Endothelial cell of umbilical vein (primary cell): ENCODE measurements around the gene TRAPPC11. TPM values are rescaled to one million over a fixed set of nuclear protein-coding genes. Genes with fewer than 3 reads are reported as not detected.

ENCODE experiments used
- BruUV-seq: library from RNA; stranded (reverse); fragments of 400-500 nt; replicated peaks from 2 replicates; lab custom pipeline; 2021; lab: Mats Ljungman, UMichigan
- CTCF ChIA-PET: fragments of 300-600, 350-600 bp; sonication (Branson Sonifier 250); formaldehyde crosslinking; loops from one replicate; lab custom pipeline; 2021; ENCODE audit warnings: antibody characterized with exemption, inconsistent platforms; lab: Charles Lee
- POLR2A ChIA-PET: fragments of 300-600, 350-600 bp; sonication (Branson Sonifier 250); formaldehyde crosslinking; loops from one replicate; lab custom pipeline; 2021; ENCODE audit warnings: antibody characterized with exemption, inconsistent platforms; lab: Charles Lee
- DNase-seq: peaks from one replicate; pipeline ENCODE4 v3.0.0-alpha.2; 2011; ENCODE audit warnings: low read depth, low spot score
- FAIRE-seq: peaks from 2 replicates; lab custom pipeline; 2011; peaks lifted over from hg19 to GRCh38; lab: Jason Lieb, UNC
- H2AFZ ChIP-seq: 2 replicates; pipeline ENCODE4 v1.6.0; 2012; ENCODE audit warnings: low read depth, low read length, control low read depth, inconsistent platforms
- H3K27ac ChIP-seq: 2 replicates; pipeline ENCODE4 v1.5.1; 2011; ENCODE audit warnings: low read depth, mild to moderate bottlenecking, control low read depth, low read length, moderate library complexity; ENCODE audit not compliant: insufficient read depth
- H3K27me3 ChIP-seq, 2 experiments: 2 replicates each; pipeline versions ENCODE4 v1.6.0 to v1.6.1; 2011; ENCODE audit warnings: low read length in 2 of 2, mixed read lengths in 1 of 2; ENCODE audit not compliant: control insufficient read depth in 2 of 2, insufficient read depth in 2 of 2
- H3K36me3 ChIP-seq, 2 experiments: 2 replicates in 1 of 2; 3 replicates in 1 of 2; pipeline ENCODE4 v1.5.1; 2011; ENCODE audit warnings: low read length in 2 of 2, mild to moderate bottlenecking in 1 of 2, moderate library complexity in 1 of 2; ENCODE audit not compliant: control insufficient read depth in 2 of 2, insufficient read depth in 2 of 2; ENCODE audit errors: extremely low read depth in 1 of 2
- H3K4me1 ChIP-seq: 3 replicates; pipeline ENCODE4 v1.5.1; 2011; ENCODE audit warnings: mild to moderate bottlenecking, low read length; ENCODE audit not compliant: control insufficient read depth, insufficient read depth; ENCODE audit errors: extremely low read depth
- H3K4me2 ChIP-seq: 2 replicates; pipeline ENCODE4 v1.6.1; 2011; ENCODE audit warnings: low read length, control low read depth, mixed read lengths; ENCODE audit not compliant: insufficient read depth
- H3K4me3 ChIP-seq, 3 experiments: fragments of 200-600 bp in 1 of 3; sonication (generic), shearing (Covaris generic) in 1 of 3; replicated peaks in 1 of 3; 2 replicates each; pipeline ENCODE4 v1.5.1; 2011 to 2016; ENCODE audit warnings: control low read depth in 3 of 3, low read length in 3 of 3, mild to moderate bottlenecking in 2 of 3, inconsistent platforms in 1 of 3, low read depth in 1 of 3, moderate library complexity in 1 of 3; ENCODE audit not compliant: insufficient read depth in 1 of 3
- H3K79me2 ChIP-seq: 2 replicates; pipeline ENCODE4 v1.6.0; 2012; ENCODE audit warnings: low read length, inconsistent platforms; ENCODE audit not compliant: control insufficient read depth, insufficient read depth
- H3K9ac ChIP-seq: replicated peaks from 2 replicates; pipeline ENCODE3; 2011; ENCODE audit warnings: low read length, control low read depth; ENCODE audit not compliant: insufficient read depth; ENCODE audit errors: extremely low read depth
- H3K9me1 ChIP-seq: replicated peaks from 3 replicates; pipeline ENCODE4 v1.6.0; 2011; ENCODE audit warnings: mild to moderate bottlenecking, low read length; ENCODE audit not compliant: control insufficient read depth, insufficient read depth; ENCODE audit errors: extremely low read depth
- H3K9me3 ChIP-seq: replicated peaks from 2 replicates; pipeline ENCODE4 v1.5.1; 2012; ENCODE audit warnings: low read length, inconsistent platforms; ENCODE audit not compliant: control insufficient read depth, insufficient read depth
- H4K20me1 ChIP-seq: replicated peaks from 2 replicates; pipeline ENCODE3; 2011; ENCODE audit warnings: mild to moderate bottlenecking, low read length; ENCODE audit not compliant: control insufficient read depth, insufficient read depth; ENCODE audit errors: extremely low read depth
- CTCF ChIP-seq, 2 donors: IDR thresholded peaks; 1 replicate in 1 of 2; 2 replicates in 1 of 2; pipeline ENCODE4 v1.5.1; 2011; ENCODE audit warnings: low read length in 2 of 2, mild to moderate bottlenecking in 2 of 2, moderate library complexity in 2 of 2, control low read depth in 1 of 2, inconsistent platforms in 1 of 2, low read depth in 1 of 2; ENCODE audit not compliant: insufficient read depth in 1 of 2; ENCODE audit errors: extremely low read depth in 1 of 2
- EZH2 ChIP-seq: IDR thresholded peaks from 2 replicates; pipeline ENCODE4 v1.6.1; 2012; ENCODE audit warnings: borderline replicate concordance, low read depth, mild to moderate bottlenecking, moderate library complexity, low read length, inconsistent platforms; ENCODE audit not compliant: severe bottlenecking
- FOS ChIP-seq: IDR thresholded peaks from 2 replicates; pipeline ENCODE4 v1.6.1; 2011; ENCODE audit warnings: mild to moderate bottlenecking, low read length, moderate library complexity, borderline replicate concordance; ENCODE audit not compliant: insufficient read depth
- GATA2 ChIP-seq: IDR thresholded peaks from 2 replicates; pipeline ENCODE4 v1.7.0; 2011; ENCODE audit warnings: low read depth, mild to moderate bottlenecking, moderate library complexity, mixed read lengths, low read length; ENCODE audit not compliant: insufficient read length, insufficient read depth
- JUN ChIP-seq: IDR thresholded peaks from 2 replicates; pipeline ENCODE4 v1.6.1; 2011; ENCODE audit warnings: borderline replicate concordance, low read depth; ENCODE audit not compliant: insufficient read length, insufficient read depth
- MAX ChIP-seq: IDR thresholded peaks from 2 replicates; pipeline ENCODE4 v1.6.1; 2011; ENCODE audit not compliant: insufficient read depth, insufficient read length
- MYC ChIP-seq: IDR thresholded peaks from one replicate; pipeline ENCODE4 v1.6.1; 2011; ENCODE audit warnings: mild to moderate bottlenecking, low read depth, low read length
- POLR2A ChIP-seq: IDR thresholded peaks from 2 replicates; pipeline ENCODE4 v1.6.1; 2012; ENCODE audit warnings: low read depth, mild to moderate bottlenecking, control low read depth, low read length
- POLR2AphosphoS5 ChIP-seq: IDR thresholded peaks from 2 replicates; pipeline ENCODE4 v1.6.1; 2012; ENCODE audit warnings: low read depth, mild to moderate bottlenecking, control low read depth, low read length, moderate library complexity; ENCODE audit not compliant: insufficient read depth
- dilution Hi-C: fragments of 300-500 bp; cut with MboI; formaldehyde crosslinking; loops from one replicate; pipeline ENCODE4 v1.15.0; 2019; ENCODE audit warnings: low sequenced_read_pairs; ENCODE audit not compliant: extremely low pct_ligation_motif_present
- intact Hi-C: fragments of 100-400 bp; cut with micrococcal nuclease; formaldehyde crosslinking; loops from one replicate; pipeline ENCODE4 v1.10.0; 2022
- polyA plus RNA-seq, 4 experiments: library from polyadenylated mRNA; depleted of rRNA in 3 of 4; stranded (reverse) in 3 of 4; unstranded in 1 of 4; fragments of >200 nt; gene quantifications; 2 replicates each; pipeline versions ENCODE4 v1.2.1 to v1.2.3, GENCODE V29; 2011 to 2012; ENCODE audit warnings: missing spikeins in 1 of 4
- total RNA-seq: library from RNA; stranded (reverse); gene quantifications from 2 replicates; pipeline ENCODE4 v1.2.3, GENCODE V29; 2021

TRAPPC11 gene
- total and polyA plus RNA-seq, 2 donors (not counting 3 experiments of a cell fraction or from before 2014, with no cell fraction given), result 21.2 to 32.1 TPM

- Histone ChIP-seq H3K27me3 (no peaks in the 10 kb centered on the region), H3K36me3 (no peaks in the 10 kb centered on the region), H3K9ac (no peak overlapping the region), H3K27ac (no peak overlapping the region), H2AFZ (no peak overlapping the region), H3K4me1 (no peaks in the 10 kb centered on the region), H3K79me2 (no peaks in the 10 kb centered on the region), H3K9me3 (no peaks in the 10 kb centered on the region), H3K9me1 (no peaks in the 10 kb centered on the region), H3K4me2 (no peak overlapping the region), H3K4me3 (no peak overlapping the region), H4K20me1 (no peaks in the 10 kb centered on the region)
- FAIRE-seq (no peak), DNase-seq (no peak)
- intact Hi-C loops, result no loop called here
- POLR2A ChIA-PET, result no interaction called here
- BruUV-seq, result no TSS peak
- TF ChIP-seq FOS, result no peak
- TF ChIP-seq MAX, result no peak
- TF ChIP-seq CTCF (IDR thresholded peaks at IDR 0.05; ENCODE audit: extremely low read depth in 1 of 2, insufficient read depth in 1 of 2, low read depth in 1 of 2, low read length in 2 of 2), result no peak
- no peak for TF ChIP-seq MYC
- TF ChIP-seq POLR2AphosphoS5, result no peak
- TF ChIP-seq EZH2, result no peak
- no peak for TF ChIP-seq GATA2
- TF ChIP-seq JUN, result no peak
- TF ChIP-seq POLR2A, result no peak
- CTCF ChIA-PET, result no interaction called here
- dilution Hi-C loops, result no loop called here
Observed at GRCh38 chr4:183612329-183613250, 46.5 kb upstream of the TRAPPC11 start.
